Measurements from ENCODE around the gene SLC9B1. TPM values are rescaled to one million over a fixed set of nuclear protein-coding genes. Genes with fewer than 3 reads are reported as not detected.
"Not testable (repeated sequence)": the region's sequence is repeated elsewhere in the genome, so short reads cannot be mapped to it uniquely, and the experiment has no call there.

SLC9B1 gene
- total RNA-seq, 2 donors from 2014 or later = 0.43 TPM; not detected in 1

- H3K36me3 Mint-ChIP-seq = peaks cover 10% of the 10 kb centered on the region
- peaks cover 6 to 8% of the 10 kb centered on the region in 2 donors for H3K4me1 Mint-ChIP-seq (ENCODE audit: low read depth in 2 of 2)
- H3K9me3 Mint-ChIP-seq = no peaks in the 10 kb centered on the region
- DNase-seq (ENCODE audit: low spot score) = no peak
- peak overlapping the region; percentile 34 to 38 for H3K27ac Mint-ChIP-seq
- H3K27me3 Mint-ChIP-seq = no peaks in the 10 kb centered on the region
- ATAC-seq = peak in 1 of 2 donors; percentile 43
- H3K4me3 Mint-ChIP-seq = peak overlapping the region; percentile 13
Measured at GRCh38 chr4:102988429-102989020, 31.0 kb downstream of the SLC9B1 start.

GRCh38 chr4:102981005-102981404 lies 38.5 kb downstream of the SLC9B1 start:
- no peaks in the 10 kb centered on the region for H3K9me3 Mint-ChIP-seq
- H3K27ac Mint-ChIP-seq = no peak overlapping the region
- H3K4me3 Mint-ChIP-seq = no peak overlapping the region
- H3K36me3 Mint-ChIP-seq = no peaks in the 10 kb centered on the region
- no peaks in the 10 kb centered on the region for H3K27me3 Mint-ChIP-seq
- DNase-seq (ENCODE audit: low spot score) (no peak), ATAC-seq (no peak)
- H3K4me1 Mint-ChIP-seq (ENCODE audit: low read depth in 2 of 2) = no peaks in the 10 kb centered on the region

- not testable (repeated sequence) for DNase-seq (ENCODE audit: low spot score); H3K36me3 Mint-ChIP-seq; H3K4me3 Mint-ChIP-seq; H3K4me1 Mint-ChIP-seq (ENCODE audit: low read depth in 2 of 2); H3K27me3 Mint-ChIP-seq; H3K27ac Mint-ChIP-seq; H3K9me3 Mint-ChIP-seq; ATAC-seq
Measured at GRCh38 chr4:102961813-102962212, 57.7 kb downstream of the SLC9B1 start.

GRCh38 chr4:102959496-102959895 lies 60.0 kb downstream of the SLC9B1 start:
- Mint-ChIP-seq H3K36me3 (no peaks in the 10 kb centered on the region), H3K27me3 (no peaks in the 10 kb centered on the region), H3K9me3 (no peaks in the 10 kb centered on the region), H3K4me1 (ENCODE audit: low read depth in 2 of 2) (no peaks in the 10 kb centered on the region), H3K27ac (no peak overlapping the region), H3K4me3 (no peak overlapping the region)
- ATAC-seq = no peak
- DNase-seq (ENCODE audit: low spot score) = no peak

- DNase-seq (ENCODE audit: low spot score) (no peak), ATAC-seq (no peak)
- Mint-ChIP-seq H3K9me3 (no peaks in the 10 kb centered on the region), H3K4me3 (no peak overlapping the region), H3K4me1 (ENCODE audit: low read depth in 2 of 2) (no peaks in the 10 kb centered on the region), H3K27me3 (peaks cover 0 to 2% of the 10 kb centered on the region in 2 donors), H3K36me3 (no peaks in the 10 kb centered on the region), H3K27ac (no peak overlapping the region)
Measured at GRCh38 chr4:102945066-102945465, 74.4 kb downstream of the SLC9B1 start.

GRCh38 chr4:102938063-102938462 lies 81.4 kb downstream of the SLC9B1 start:
- H3K4me3 Mint-ChIP-seq; H3K9me3 Mint-ChIP-seq; H3K27ac Mint-ChIP-seq; H3K4me1 Mint-ChIP-seq (ENCODE audit: low read depth in 2 of 2); H3K36me3 Mint-ChIP-seq; ATAC-seq; DNase-seq (ENCODE audit: low spot score): not testable (repeated sequence)
- peaks cover 5 to 20% of the 10 kb centered on the region in 2 donors for H3K27me3 Mint-ChIP-seq

- DNase-seq (ENCODE audit: low spot score) (peak; percentile 57), ATAC-seq (no peak)
- H3K9me3 Mint-ChIP-seq = no peaks in the 10 kb centered on the region
- peaks cover 4 to 20% of the 10 kb centered on the region in 2 donors for H3K27me3 Mint-ChIP-seq
- no peaks in the 10 kb centered on the region for H3K4me1 Mint-ChIP-seq (ENCODE audit: low read depth in 2 of 2)
- no peak overlapping the region for H3K27ac Mint-ChIP-seq
- H3K36me3 Mint-ChIP-seq = peaks cover 5% of the 10 kb centered on the region
- no peak overlapping the region for H3K4me3 Mint-ChIP-seq
Measured at GRCh38 chr4:102935716-102936115, 83.8 kb downstream of the SLC9B1 start.

- H3K9me3 Mint-ChIP-seq = peaks cover 14% of the 10 kb centered on the region
- DNase-seq (ENCODE audit: low spot score); H3K4me1 Mint-ChIP-seq (ENCODE audit: low read depth in 2 of 2); H3K27me3 Mint-ChIP-seq; ATAC-seq; H3K27ac Mint-ChIP-seq; H3K4me3 Mint-ChIP-seq: not testable (repeated sequence)
- peaks cover 28% of the 10 kb centered on the region for H3K36me3 Mint-ChIP-seq
Measured at GRCh38 chr4:102919697-102920096, 99.8 kb downstream of the SLC9B1 start.

- Mint-ChIP-seq H3K4me1 (ENCODE audit: low read depth in 2 of 2) (no peaks in the 10 kb centered on the region), H3K9me3 (peaks cover 18% of the 10 kb centered on the region), H3K27ac (no peak overlapping the region), H3K4me3 (no peak overlapping the region), H3K27me3 (no peaks in the 10 kb centered on the region), H3K36me3 (peaks cover 34% of the 10 kb centered on the region)
- no peak for DNase-seq (ENCODE audit: low spot score)
- no peak for ATAC-seq
Measured at GRCh38 chr4:102918859-102919258, 100.6 kb downstream of the SLC9B1 start.

GRCh38 chr4:102901804-102902203 lies 117.7 kb downstream of the SLC9B1 start:
- H3K36me3 Mint-ChIP-seq = no peaks in the 10 kb centered on the region
- H3K4me3 Mint-ChIP-seq = no peak overlapping the region
- no peak for DNase-seq (ENCODE audit: low spot score)
- no peaks in the 10 kb centered on the region for H3K27me3 Mint-ChIP-seq
- H3K27ac Mint-ChIP-seq = no peak overlapping the region
- H3K4me1 Mint-ChIP-seq (ENCODE audit: low read depth in 2 of 2) = no peaks in the 10 kb centered on the region
- H3K9me3 Mint-ChIP-seq = no peaks in the 10 kb centered on the region
- ATAC-seq = no peak

- not testable (repeated sequence) for H3K36me3 Mint-ChIP-seq
Measured at GRCh38 chr4:102897610-102898009, 121.9 kb downstream of the SLC9B1 start.

GRCh38 chr4:102896547-102896946 lies 123.0 kb downstream of the SLC9B1 start:
- H3K9me3 Mint-ChIP-seq; H3K27me3 Mint-ChIP-seq; DNase-seq (ENCODE audit: low spot score); H3K4me1 Mint-ChIP-seq (ENCODE audit: low read depth in 2 of 2); ATAC-seq; H3K4me3 Mint-ChIP-seq; H3K36me3 Mint-ChIP-seq; H3K27ac Mint-ChIP-seq: not testable (repeated sequence)

More at GRCh38 chr4:102897610-102898009, 121.9 kb downstream of the SLC9B1 start:
- not testable (repeated sequence) for H3K9me3 Mint-ChIP-seq; H3K4me1 Mint-ChIP-seq (ENCODE audit: low read depth in 2 of 2); H3K4me3 Mint-ChIP-seq; DNase-seq (ENCODE audit: low spot score); H3K27ac Mint-ChIP-seq; H3K27me3 Mint-ChIP-seq; ATAC-seq

- not testable (repeated sequence) for H3K4me1 Mint-ChIP-seq (ENCODE audit: low read depth in 2 of 2); H3K27ac Mint-ChIP-seq; H3K27me3 Mint-ChIP-seq; H3K9me3 Mint-ChIP-seq; ATAC-seq; H3K4me3 Mint-ChIP-seq; H3K36me3 Mint-ChIP-seq; DNase-seq (ENCODE audit: low spot score)
Measured at GRCh38 chr4:102889866-102890265, 129.6 kb downstream of the SLC9B1 start.

- DNase-seq (ENCODE audit: low spot score); H3K36me3 Mint-ChIP-seq; ATAC-seq; H3K27me3 Mint-ChIP-seq; H3K27ac Mint-ChIP-seq; H3K4me3 Mint-ChIP-seq; H3K9me3 Mint-ChIP-seq; H3K4me1 Mint-ChIP-seq (ENCODE audit: low read depth in 2 of 2): not testable (repeated sequence)
Measured at GRCh38 chr4:102888570-102888969, 130.9 kb downstream of the SLC9B1 start.

- peaks cover 7% of the 10 kb centered on the region for H3K36me3 Mint-ChIP-seq
- peaks cover 8 to 12% of the 10 kb centered on the region in 2 donors for H3K4me1 Mint-ChIP-seq (ENCODE audit: low read depth in 2 of 2)
- H3K4me3 Mint-ChIP-seq = no peak overlapping the region
- no peak for ATAC-seq
- no peak overlapping the region for H3K27ac Mint-ChIP-seq
- H3K27me3 Mint-ChIP-seq = no peaks in the 10 kb centered on the region
- DNase-seq (ENCODE audit: low spot score) = no peak
- H3K9me3 Mint-ChIP-seq = no peaks in the 10 kb centered on the region
Measured at GRCh38 chr4:102883278-102883677, 136.2 kb downstream of the SLC9B1 start.

Data from natural killer cell treated with Interleukin-12 subunit alpha and Interleukin-12 subunit beta and Interleukin-15 and Interleukin-18, amount 100 ng/mL, for 72 hours (primary cell).